GM21390 (cell line): ENCODE results near the gene FAM227B.

ENCODE experiments used
- ATAC-seq: cut with Tn5 transposase; IDR thresholded peaks from one replicate; pipeline ENCODE4 v1.9.1; 2021; ENCODE audit not compliant: unreplicated experiment

The FAM227B gene

GRCh38 chr15:49303003-49303402, 317.6 kb downstream of the FAM227B start:
- no peak for ATAC-seq

- no peak for ATAC-seq
Observed at GRCh38 chr15:49301562-49301961, 319.1 kb downstream of the FAM227B start.

- ATAC-seq, result no peak
Observed at GRCh38 chr15:49300856-49301255, 319.8 kb downstream of the FAM227B start.

GRCh38 chr15:49297584-49297983, 323.0 kb downstream of the FAM227B start:
- no peak for ATAC-seq

- no peak for ATAC-seq
Observed at GRCh38 chr15:49296258-49296657, 324.4 kb downstream of the FAM227B start.

- no peak for ATAC-seq
Observed at GRCh38 chr15:49293941-49294340, 326.7 kb downstream of the FAM227B start.

GRCh38 chr15:49290191-49290590, 330.4 kb downstream of the FAM227B start:
- ATAC-seq, result no peak

- ATAC-seq, result no peak
Observed at GRCh38 chr15:49288391-49288790, 332.2 kb downstream of the FAM227B start.

GRCh38 chr15:49287481-49287880, 333.1 kb downstream of the FAM227B start:
- ATAC-seq, result no peak

GRCh38 chr15:49286649-49287404, 333.8 kb downstream of the FAM227B start:
- no peak for ATAC-seq

GRCh38 chr15:49282366-49282765, 338.3 kb downstream of the FAM227B start:
- ATAC-seq, result no peak

GRCh38 chr15:49279521-49280456, 340.8 kb downstream of the FAM227B start:
- no peak for ATAC-seq

GRCh38 chr15:49278751-49279150, 341.9 kb downstream of the FAM227B start:
- no peak for ATAC-seq
